Omental fat pad (tissue), 4 donors: ENCODE results near the gene SPRYD3. TPM values are rescaled to one million over a fixed set of nuclear protein-coding genes. Genes with fewer than 3 reads are reported as not detected.

Source experiments
- ATAC-seq: fragments of 150-250 bp; one replicate; pipeline ENCODE4 v1.9.1; 2016; ENCODE audit warnings: mild to moderate bottlenecking, moderate library complexity; ENCODE audit not compliant: low FRiP score
- DNase-seq: peaks from one replicate; pipeline ENCODE4 v3.0.0-alpha.2; 2019; ENCODE audit warnings: low spot score
- total RNA-seq, 4 donors: library from RNA; depleted of rRNA; stranded (reverse); fragments of >200 nt; gene quantifications; one replicate each; pipeline ENCODE4 v1.1.0, GENCODE V29; 2016
- TF ChIP-seq, protein P1 (sequence below), 3 donors: fragments of 450-650 bp; IDR thresholded peaks; one replicate each; pipeline ENCODE4 v1.5.1; 2016 to 2017; ENCODE audit warnings: antibody characterized with exemption in 3 of 3, mild to moderate bottlenecking in 3 of 3, moderate library complexity in 2 of 3

SPRYD3 gene
- total RNA-seq, 4 donors from 2014 or later: 31.5 to 42.3 (median 36.3) TPM

DNA sequence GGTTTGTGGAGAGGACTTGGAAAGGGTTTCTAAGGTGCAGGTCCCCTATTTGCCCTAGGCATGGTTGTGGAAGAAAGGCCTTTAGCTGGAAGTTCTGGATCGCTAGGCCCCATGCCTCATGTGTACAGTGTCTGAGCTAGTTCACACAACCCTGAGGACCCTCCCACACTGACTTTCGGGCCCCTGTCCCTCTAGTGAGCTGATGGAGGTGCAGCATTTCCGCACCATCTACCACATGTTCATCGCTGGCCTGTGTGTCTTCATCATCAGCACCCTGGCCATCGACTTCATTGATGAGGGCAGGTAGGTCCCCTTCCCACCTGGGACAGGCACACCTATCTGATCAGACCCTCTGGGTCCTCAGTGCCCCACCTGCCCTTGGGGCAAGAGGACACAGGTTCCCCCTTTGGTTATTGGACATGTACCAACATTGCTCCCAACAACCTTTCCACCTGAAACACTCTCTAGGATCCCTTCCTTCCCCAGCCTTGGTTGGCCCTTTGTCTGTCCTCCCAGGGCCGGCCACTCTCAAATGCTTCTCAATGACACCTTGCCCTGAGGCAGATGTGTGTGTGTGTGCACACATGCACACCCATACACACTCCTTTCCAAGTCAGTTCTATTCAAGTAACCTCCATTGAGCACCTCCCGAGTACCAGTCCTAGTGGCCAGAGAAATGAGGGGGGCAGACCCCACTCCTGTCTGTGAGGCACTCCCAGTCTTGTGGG is 26.7 kb upstream of the SPRYD3 start:
- DNase-seq: no peak
- TF ChIP-seq, protein P1, sequence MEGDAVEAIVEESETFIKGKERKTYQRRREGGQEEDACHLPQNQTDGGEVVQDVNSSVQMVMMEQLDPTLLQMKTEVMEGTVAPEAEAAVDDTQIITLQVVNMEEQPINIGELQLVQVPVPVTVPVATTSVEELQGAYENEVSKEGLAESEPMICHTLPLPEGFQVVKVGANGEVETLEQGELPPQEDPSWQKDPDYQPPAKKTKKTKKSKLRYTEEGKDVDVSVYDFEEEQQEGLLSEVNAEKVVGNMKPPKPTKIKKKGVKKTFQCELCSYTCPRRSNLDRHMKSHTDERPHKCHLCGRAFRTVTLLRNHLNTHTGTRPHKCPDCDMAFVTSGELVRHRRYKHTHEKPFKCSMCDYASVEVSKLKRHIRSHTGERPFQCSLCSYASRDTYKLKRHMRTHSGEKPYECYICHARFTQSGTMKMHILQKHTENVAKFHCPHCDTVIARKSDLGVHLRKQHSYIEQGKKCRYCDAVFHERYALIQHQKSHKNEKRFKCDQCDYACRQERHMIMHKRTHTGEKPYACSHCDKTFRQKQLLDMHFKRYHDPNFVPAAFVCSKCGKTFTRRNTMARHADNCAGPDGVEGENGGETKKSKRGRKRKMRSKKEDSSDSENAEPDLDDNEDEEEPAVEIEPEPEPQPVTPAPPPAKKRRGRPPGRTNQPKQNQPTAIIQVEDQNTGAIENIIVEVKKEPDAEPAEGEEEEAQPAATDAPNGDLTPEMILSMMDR (IDR thresholded peaks at IDR 0.05): no peak
- ATAC-seq: no peak

DNA sequence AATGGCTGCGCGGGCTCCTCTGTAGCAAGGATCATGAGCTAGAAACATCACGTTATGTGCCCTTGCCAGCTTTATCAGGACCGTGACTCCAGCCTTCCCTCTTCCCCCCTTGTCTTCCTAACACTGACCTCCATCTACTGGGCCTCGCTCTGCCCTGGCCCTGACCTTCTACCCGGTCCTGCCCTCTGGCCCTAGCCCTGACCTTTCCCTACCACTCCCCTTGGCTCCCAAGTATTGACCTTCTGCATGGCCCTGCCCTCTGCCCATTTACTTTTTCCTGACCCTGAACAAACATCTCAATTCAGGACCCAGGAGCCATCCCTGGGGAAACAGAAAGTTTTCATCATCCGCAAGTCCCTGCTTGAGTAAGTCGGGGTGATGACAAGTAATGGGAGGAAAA is 26.1 kb upstream of the SPRYD3 start:
- ATAC-seq: no peak
- no peak for DNase-seq
- TF ChIP-seq, protein P1 (IDR thresholded peaks at IDR 0.05): no peak

DNA sequence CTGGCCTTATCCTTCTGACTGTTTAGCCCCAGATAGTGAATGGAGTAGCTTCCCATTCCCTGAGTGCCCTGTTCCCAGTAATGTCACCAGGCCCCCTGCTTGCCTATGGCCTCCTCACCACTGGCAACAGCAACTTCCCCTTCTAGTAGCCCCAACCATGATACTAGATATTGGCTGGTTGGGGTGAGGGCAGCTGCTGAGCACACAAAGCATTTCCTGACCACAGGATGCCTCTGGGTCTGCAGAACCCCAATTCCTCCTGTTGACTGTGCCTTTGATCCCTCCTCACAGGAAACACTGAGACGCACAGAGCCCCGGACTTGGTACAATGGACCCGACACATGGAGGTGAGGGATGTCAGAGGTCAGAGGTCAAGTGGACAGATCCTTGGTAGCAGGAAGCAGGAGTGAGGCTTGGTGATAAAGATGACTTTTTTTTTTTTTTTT is 24.7 kb upstream of the SPRYD3 start:
- DNase-seq (no peak), ATAC-seq (no peak)
- TF ChIP-seq, protein P1 (IDR thresholded peaks at IDR 0.05): no peak

DNA sequence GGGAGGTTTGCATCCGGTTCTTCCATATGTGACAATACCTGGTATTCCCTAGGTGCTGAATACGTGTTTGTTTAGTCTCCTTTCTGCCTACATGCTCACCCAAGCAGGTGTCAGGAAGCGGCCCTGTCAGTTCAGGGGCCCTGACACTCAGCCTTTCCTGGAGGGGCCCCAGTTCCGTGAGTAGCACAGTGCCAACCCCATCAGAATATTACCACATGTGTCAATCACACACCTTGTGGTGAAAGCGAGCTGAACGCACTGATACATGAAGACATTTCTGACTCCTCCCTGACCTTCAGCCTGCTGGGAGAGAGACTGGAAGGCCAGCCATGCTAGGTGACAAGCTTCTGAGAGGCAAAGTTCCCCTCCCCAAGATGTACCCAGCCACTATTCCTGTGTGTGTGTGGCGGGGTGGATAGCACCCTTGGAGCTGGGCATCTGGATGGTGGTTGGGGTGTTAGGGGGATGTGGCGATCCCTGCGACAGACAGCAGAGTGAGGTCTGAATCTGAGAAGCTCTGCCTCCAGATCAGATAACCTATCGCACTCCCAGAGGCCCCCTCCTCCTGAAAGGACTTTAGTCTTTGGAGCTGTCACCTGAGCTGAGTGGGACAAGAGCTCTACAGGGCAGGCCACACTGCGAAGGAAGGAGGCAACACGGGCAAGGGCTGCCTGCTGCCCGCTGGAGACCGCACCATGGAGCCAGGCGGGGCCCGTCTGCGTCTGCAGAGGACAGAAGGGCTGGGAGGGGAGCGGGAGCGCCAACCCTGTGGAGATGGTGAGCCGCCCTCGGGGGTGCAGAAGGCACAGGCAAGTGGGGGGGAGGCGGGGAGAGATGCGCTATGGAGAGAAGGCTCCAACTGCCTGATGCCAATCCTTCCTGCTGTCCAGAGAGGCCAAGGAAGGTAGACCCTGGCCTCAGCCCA is 24.0 kb upstream of the SPRYD3 start, which contains the start of gene SOAT2:
TSS of gene SOAT2 (plus strand) at position 604 of the 925 bp plus-strand sequence. CDS start at position 696, 92 bp downstream.
- no peak for ATAC-seq
- DNase-seq: no peak
- TF ChIP-seq, protein P1 (IDR thresholded peaks at IDR 0.05): no peak

DNA sequence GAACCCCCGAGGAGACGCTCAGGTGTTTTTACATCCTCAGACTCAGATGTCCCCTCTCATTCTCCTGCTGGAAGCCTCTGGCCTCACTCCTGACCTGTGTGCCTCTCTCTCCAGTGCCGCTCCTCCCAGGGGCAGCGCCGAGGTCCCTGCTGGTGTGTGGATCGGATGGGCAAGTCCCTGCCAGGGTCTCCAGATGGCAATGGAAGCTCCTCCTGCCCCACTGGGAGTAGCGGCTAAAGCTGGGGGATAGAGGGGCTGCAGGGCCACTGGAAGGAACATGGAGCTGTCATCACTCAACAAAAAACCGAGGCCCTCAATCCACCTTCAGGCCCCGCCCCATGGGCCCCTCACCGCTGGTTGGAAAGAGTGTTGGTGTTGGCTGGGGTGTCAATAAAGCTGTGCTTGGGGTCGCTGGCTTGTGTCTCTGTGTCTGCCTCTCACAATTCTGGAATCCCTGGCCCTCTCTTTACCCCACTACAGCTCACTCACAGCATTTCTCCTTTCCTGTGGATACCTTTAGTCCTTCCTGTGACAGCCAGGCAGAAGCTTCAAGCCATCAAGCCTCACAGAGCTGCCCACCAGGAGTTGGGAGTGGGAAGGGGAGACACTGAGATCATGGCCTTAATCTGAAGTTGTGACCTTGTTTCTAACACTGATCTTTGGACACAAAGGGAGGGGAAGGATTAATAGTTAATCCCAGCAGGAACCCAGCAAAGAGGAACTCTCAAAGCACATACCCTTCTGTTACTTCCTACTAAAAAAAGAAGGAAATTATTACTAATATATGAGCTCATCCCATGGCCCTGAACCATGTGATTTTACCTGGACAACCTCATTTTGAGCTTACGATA is 23.0 kb upstream of the SPRYD3 start:
- no peak for DNase-seq
- no peak for ATAC-seq
- TF ChIP-seq, protein P1 (IDR thresholded peaks at IDR 0.05): no peak

DNA sequence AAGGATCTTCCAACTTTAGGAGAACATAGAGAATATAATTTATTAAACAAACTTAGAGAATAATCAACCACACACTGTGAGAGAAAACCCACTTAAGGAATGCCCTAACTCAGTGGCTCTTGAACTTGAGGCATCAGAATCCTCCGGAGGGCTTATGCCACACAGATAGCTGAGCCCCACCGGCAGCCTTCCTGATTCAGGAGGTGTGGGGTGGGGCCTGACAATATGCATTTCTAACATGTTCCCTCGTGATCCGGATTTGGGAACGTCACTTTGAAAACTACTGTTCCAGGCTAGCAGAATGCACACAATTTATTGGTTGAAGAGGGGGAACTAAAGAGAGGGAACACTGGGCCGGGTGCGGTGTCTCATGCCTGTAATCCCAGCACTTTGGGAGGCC is 22.1 kb upstream of the SPRYD3 start:
- ATAC-seq: no peak

More for the DNA sequence above, 22.1 kb upstream of the SPRYD3 start:
- TF ChIP-seq, protein P1 (IDR thresholded peaks at IDR 0.05): no peak
- no peak for DNase-seq
